SJCRH30 (cell line): ENCODE measurements around the gene GPR132. TPM values are rescaled to one million over a fixed set of nuclear protein-coding genes. Genes with fewer than 3 reads are reported as not detected.

Experiments
- DNase-seq, 2 experiments: peaks; one replicate each; pipeline ENCODE4 v3.0.0-alpha.2; 2015 to 2020
- H3K27ac ChIP-seq: fragments of 250-450 bp; sonication (Bioruptor Pico); 2 replicates; pipeline ENCODE4 v1.5.1; 2020; ENCODE audit warnings: mild to moderate bottlenecking, moderate library complexity
- H3K27me3 ChIP-seq: fragments of 250-450 bp; sonication (Bioruptor Pico); 2 replicates; pipeline ENCODE4 v1.5.1; 2020; ENCODE audit warnings: mild to moderate bottlenecking, moderate library complexity
- H3K36me3 ChIP-seq: fragments of 250-450 bp; sonication (Bioruptor Pico); 2 replicates; pipeline ENCODE4 v1.5.1; 2020; ENCODE audit warnings: mild to moderate bottlenecking, moderate library complexity
- H3K4me1 ChIP-seq: fragments of 250-450 bp; sonication (Bioruptor Pico); 2 replicates; pipeline ENCODE4 v1.5.1; 2020; ENCODE audit warnings: mild to moderate bottlenecking, moderate library complexity
- H3K4me3 ChIP-seq: fragments of 250-450 bp; sonication (Bioruptor Pico); 2 replicates; pipeline ENCODE4 v1.5.1; 2020; ENCODE audit warnings: mild to moderate bottlenecking, moderate library complexity
- H3K9me3 ChIP-seq: fragments of 250-450 bp; sonication (Bioruptor Pico); replicated peaks from 2 replicates; pipeline ENCODE4 v1.5.1; 2020; ENCODE audit warnings: mild to moderate bottlenecking, moderate library complexity
- total RNA-seq: library from RNA; depleted of rRNA; stranded (reverse); fragments of >200 nt; shearing (Covaris generic); gene quantifications from 2 replicates; pipeline ENCODE4 v1.2.3, GENCODE V29; 2014; rRNA removed

Gene GPR132
- total RNA-seq, 1 experiment from 2014 or later: 0.40 TPM

DNA sequence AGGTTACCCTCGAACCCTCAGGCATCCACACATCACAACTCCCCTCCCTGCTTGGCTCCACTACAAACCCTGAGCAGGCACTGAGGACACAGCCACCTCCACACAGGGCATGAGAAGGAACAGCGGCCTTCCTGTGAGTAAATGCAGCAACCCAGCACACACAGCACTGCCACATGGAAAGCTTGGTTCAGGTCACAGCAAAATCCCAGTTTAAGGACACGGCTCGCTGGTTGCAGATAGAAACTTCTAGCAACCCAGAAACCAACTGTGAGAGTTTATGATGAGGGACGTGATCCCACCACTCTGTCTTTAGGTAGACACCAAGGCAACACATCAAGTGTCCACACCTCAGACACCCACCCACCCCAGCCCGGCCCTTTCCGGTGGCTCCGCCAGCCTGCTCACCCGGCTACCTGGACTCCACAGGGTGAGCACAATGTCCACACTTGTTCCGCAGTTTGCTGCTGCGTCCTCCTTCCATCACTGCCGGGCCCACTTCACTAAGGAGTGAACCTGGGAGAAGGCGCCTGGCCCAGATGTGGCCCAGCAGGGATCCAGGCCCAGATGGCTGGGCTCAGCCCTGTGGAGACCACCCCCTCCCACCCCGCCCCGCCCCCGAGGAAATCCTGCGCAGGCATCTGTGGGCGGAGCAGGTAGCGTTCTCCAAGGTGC is 57.5 kb downstream of the GPR132 start:
- peaks cover 60% of the 10 kb centered on the region for H3K36me3 ChIP-seq

DNA sequence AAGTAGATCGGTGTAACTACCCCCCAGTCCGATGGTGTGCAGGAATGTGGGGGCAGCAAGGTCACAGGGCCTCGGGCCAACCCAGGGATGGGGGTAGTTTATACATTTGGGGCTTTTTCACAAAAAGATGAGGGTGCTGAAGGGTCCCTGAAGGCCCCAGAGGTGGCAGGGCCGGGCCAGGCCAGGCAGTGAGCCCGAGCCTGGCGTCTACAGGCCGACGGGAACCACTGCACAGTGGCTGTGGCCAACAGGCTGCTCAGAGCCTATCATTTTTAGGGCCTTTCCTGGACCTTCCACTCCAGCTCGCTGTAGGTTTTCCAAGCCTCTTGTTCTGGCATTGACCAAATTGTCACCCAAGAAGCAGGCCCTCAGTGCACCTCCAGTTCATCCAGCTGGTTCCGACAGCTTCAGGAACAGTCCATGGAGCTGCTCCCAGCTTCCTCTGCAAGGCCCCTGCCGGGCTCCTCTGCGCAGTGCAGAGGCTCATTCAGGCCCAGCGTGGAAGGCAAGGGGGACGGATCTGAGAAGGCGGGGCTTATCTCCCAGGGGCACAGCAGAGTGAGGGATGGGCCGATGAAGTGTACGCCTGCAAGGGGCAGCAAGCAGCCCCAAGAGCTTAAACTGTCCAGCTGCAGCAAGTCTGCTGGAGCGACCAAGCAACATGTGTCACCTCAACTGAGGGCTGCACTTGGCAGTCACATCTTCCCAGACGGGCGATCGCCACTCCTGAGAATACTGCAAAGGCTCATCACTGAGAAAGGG is 58.2 kb downstream of the GPR132 start:
- peaks cover 29% of the 10 kb centered on the region for H3K4me1 ChIP-seq
- DNase-seq: no peak
- no peak overlapping the region for H3K4me3 ChIP-seq
- H3K27ac ChIP-seq: no peak overlapping the region
- no peaks in the 10 kb centered on the region for H3K27me3 ChIP-seq
- H3K9me3 ChIP-seq: no peaks in the 10 kb centered on the region
- H3K36me3 ChIP-seq: peaks cover 57% of the 10 kb centered on the region

More for the DNA sequence above, 57.5 kb downstream of the GPR132 start:
- Histone ChIP-seq H3K4me1 (peaks cover 29% of the 10 kb centered on the region), H3K9me3 (no peaks in the 10 kb centered on the region), H3K27ac (no peak overlapping the region), H3K27me3 (no peaks in the 10 kb centered on the region), H3K4me3 (no peak overlapping the region)
- DNase-seq: no peak

DNA sequence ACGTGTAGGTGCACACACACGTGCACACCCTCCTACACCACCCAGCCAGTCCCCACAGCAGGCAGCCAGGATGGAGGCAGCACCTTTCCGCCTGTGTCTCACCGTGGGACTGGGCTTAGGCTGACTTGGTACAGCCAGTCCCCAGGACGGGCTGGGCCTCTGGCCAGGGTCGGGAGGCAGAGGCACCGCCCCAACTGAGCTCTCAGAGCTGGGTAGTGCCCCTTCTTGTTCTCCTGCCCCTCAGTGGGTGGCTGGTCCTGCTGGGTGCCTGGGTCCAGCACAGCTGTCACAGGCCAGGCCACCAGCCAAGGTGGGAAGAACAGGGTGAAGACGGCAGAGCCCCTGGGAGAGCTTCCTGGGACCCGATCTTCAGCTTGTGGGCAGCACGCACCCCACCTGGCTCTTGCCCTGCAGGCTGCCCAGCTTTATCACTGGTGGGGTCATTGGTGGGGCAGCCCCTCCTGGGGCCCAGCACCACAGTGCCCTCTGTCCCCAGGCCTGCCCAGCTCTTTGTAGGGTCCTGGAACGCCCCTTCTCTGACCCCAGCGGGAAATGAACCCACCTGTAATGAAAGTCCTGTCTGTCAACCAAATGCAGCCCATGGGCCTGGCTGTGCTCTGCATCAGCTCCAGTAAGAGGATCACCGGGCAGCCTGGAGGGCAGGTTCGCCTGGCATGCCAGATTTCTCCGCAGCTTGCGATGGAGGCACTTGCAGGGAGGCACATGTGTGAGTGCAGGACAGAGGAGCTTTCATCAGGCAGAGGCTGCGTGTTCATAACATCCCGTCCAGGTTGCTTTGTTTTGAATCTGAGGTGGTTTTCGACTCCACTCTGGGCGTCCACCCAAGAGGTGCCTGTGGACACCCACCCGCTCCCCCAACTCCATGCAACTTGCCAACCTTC is 59.0 kb downstream of the GPR132 start:
- H3K4me1 ChIP-seq: peaks cover 29% of the 10 kb centered on the region
- DNase-seq: no peak
- no peaks in the 10 kb centered on the region for H3K9me3 ChIP-seq
- peaks cover 48% of the 10 kb centered on the region for H3K36me3 ChIP-seq
- no peaks in the 10 kb centered on the region for H3K27me3 ChIP-seq
- H3K4me3 ChIP-seq: no peak overlapping the region
- H3K27ac ChIP-seq: no peak overlapping the region

DNA sequence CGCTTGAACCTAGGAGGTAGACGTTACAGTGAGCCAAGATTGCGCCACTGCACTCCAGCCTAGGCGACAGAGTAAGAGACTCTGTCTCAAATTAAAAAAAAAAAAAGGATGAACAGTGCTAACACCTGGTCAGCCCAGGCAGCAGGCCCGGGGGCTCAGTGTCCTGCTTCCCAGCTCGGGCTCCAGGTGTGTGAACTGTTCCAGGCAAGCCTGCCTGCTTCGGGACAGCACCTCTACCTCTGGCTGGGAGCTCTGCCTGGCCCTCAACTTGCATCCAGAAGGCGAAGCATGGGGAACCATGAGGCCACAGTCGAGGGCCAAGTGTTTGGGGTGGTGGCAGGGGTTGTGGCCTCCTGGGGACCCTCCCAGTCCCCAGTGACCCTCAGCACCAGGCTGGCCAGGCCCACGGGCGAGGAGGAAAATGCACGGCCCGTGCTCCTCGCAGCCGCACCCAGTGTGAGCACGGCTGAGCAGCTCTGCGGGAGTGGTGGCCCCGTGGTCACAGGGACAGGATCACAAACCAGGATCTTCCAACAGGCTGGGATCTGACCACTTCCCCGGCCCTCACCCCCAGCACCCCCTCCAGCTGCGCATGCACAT is 59.8 kb downstream of the GPR132 start:
- Histone ChIP-seq H3K9me3 (no peaks in the 10 kb centered on the region), H3K27me3 (no peaks in the 10 kb centered on the region), H3K36me3 (peaks cover 41% of the 10 kb centered on the region), H3K27ac (peak overlapping the region; percentile 88; the same call in 1 of the 2 replicates), H3K4me3 (no peak overlapping the region), H3K4me1 (peaks cover 26% of the 10 kb centered on the region)
- no peak for DNase-seq

Other genes with a start within 250 kb of the GPR132 start
- gene CEP170B, start 200.2 kb downstream of the GPR132 start, total RNA-seq: 0.08 and 0.12 TPM in 2 replicates
- not detected in 2 replicates for gene PLD4, start 140.6 kb downstream of the GPR132 start, total RNA-seq
- 1.3 and 1.6 TPM in 2 replicates for gene AHNAK2, start 87.1 kb downstream of the GPR132 start, total RNA-seq
- 2.6 and 3.0 TPM in 2 replicates for gene CLBA1, start 79.6 kb downstream of the GPR132 start, total RNA-seq
- gene CDCA4, start 44.3 kb downstream of the GPR132 start, total RNA-seq: 92.3 and 98.0 TPM in 2 replicates
- gene JAG2, start 103.3 kb upstream of the GPR132 start, total RNA-seq: 24.7 and 28.1 TPM in 2 replicates
- gene NUDT14, start 115.9 kb upstream of the GPR132 start, total RNA-seq: 65.9 and 92.3 TPM in 2 replicates
- gene BTBD6, start 183.1 kb upstream of the GPR132 start, total RNA-seq: not detected in 2 replicates
- gene BRF1, start 235.6 kb upstream of the GPR132 start, total RNA-seq: 29.3 and 31.4 TPM in 2 replicates
- 33.4 and 43.4 TPM in 2 replicates for gene PACS2, start 249.3 kb upstream of the GPR132 start, total RNA-seq